Ovary (tissue), 3 donors: ENCODE data around the gene ANO10.

Source experiments
- EP300 ChIP-seq: sonication (generic); formaldehyde crosslinking; IDR thresholded peaks from one replicate; pipeline ENCODE4 v1.6.1; 2017; ENCODE audit warnings: antibody characterized with exemption
- POLR2A ChIP-seq: fragments of 450-650 bp; IDR thresholded peaks from one replicate; pipeline ENCODE4 v1.6.1; 2017; ENCODE audit warnings: antibody characterized with exemption, mild to moderate bottlenecking, moderate library complexity
- TF ChIP-seq, protein P1 (sequence below), 3 donors: fragments of 450-650 bp in 2 of 3; fragments of 200-600 bp in 1 of 3; IDR thresholded peaks; one replicate each; pipeline versions ENCODE4 v1.5.1 to v1.8.0; 2016 to 2022; ENCODE audit warnings: antibody characterized with exemption in 3 of 3, mild to moderate bottlenecking in 1 of 3
- donor health status: DM: no; HTN: no; CAD: no.

DNA sequence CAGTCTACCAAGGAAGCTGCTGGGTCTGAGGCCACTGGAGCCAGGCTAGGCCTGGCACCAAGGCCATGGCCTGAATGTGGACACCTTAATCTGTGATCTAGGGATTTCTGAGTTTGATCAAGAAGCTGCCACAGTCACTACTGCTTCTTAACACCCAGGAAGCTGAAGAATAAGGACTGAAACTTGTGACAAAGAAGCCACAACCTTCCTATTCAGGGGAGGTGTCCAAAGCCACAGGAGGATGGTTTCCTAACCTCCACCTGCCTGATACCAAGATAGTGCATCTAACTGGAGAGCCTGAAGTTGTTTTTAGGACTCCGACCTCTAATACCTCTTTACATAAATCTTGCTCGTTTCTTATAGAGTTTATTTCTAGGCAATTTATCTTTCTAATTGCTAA lies 5.5 kb upstream of the ANO10 start:
- TF ChIP-seq, protein P1, sequence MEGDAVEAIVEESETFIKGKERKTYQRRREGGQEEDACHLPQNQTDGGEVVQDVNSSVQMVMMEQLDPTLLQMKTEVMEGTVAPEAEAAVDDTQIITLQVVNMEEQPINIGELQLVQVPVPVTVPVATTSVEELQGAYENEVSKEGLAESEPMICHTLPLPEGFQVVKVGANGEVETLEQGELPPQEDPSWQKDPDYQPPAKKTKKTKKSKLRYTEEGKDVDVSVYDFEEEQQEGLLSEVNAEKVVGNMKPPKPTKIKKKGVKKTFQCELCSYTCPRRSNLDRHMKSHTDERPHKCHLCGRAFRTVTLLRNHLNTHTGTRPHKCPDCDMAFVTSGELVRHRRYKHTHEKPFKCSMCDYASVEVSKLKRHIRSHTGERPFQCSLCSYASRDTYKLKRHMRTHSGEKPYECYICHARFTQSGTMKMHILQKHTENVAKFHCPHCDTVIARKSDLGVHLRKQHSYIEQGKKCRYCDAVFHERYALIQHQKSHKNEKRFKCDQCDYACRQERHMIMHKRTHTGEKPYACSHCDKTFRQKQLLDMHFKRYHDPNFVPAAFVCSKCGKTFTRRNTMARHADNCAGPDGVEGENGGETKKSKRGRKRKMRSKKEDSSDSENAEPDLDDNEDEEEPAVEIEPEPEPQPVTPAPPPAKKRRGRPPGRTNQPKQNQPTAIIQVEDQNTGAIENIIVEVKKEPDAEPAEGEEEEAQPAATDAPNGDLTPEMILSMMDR (IDR thresholded peaks at IDR 0.05) = no peak
- TF ChIP-seq POLR2A (no peak), EP300 (no peak)
